Esophagus (tissue), 2 donors: ENCODE measurements around the gene SLC9A1. TPM values are rescaled to one million over a fixed set of nuclear protein-coding genes. Genes with fewer than 3 reads are reported as not detected.

Experiments
- H3K27ac ChIP-seq, 2 donors: one replicate each; pipeline ENCODE4 v1.5.1; 2013; ENCODE audit warnings: low read depth in 2 of 2, mild to moderate bottlenecking in 2 of 2, inconsistent platforms in 1 of 2, low read length in 1 of 2, moderate library complexity in 1 of 2
- H3K27me3 ChIP-seq, 2 donors: one replicate each; pipeline ENCODE4 v1.6.1; 2013; ENCODE audit warnings: low read length in 2 of 2, control low read depth in 1 of 2, mild to moderate bottlenecking in 1 of 2; ENCODE audit not compliant: insufficient read depth in 2 of 2, control insufficient read depth in 1 of 2
- H3K36me3 ChIP-seq, 2 donors: one replicate each; pipeline ENCODE4 v1.6.1; 2013; ENCODE audit warnings: low read length in 1 of 2; ENCODE audit not compliant: control insufficient read depth in 2 of 2, insufficient read depth in 2 of 2
- H3K4me1 ChIP-seq, 2 donors: one replicate each; pipeline ENCODE4 v1.6.1; 2013; ENCODE audit warnings: low read length in 1 of 2; ENCODE audit not compliant: control insufficient read depth in 2 of 2, insufficient read depth in 2 of 2
- H3K4me3 ChIP-seq, 2 donors: one replicate each; pipeline ENCODE4 v1.5.1; 2013; ENCODE audit warnings: low read length in 2 of 2, mild to moderate bottlenecking in 2 of 2, low read depth in 1 of 2, moderate library complexity in 1 of 2
- H3K9me3 ChIP-seq, 2 donors: one replicate each; pipeline ENCODE4 v1.6.1; 2013; ENCODE audit warnings: mild to moderate bottlenecking in 2 of 2, low read depth in 1 of 2, low read length in 1 of 2, moderate library complexity in 1 of 2; ENCODE audit not compliant: control insufficient read depth in 2 of 2, insufficient read depth in 1 of 2
- WGBS, 2 donors: extraction: QIAGEN DNeasy Blood & Tissue Kit; methylation state at CpG; one replicate each; pipeline ENCODE4 v1.1.7; 2013; 5-methylcytosine and 5-hydroxymethylcytosine counted together
- polyA plus RNA-seq, 2 donors: library from polyadenylated mRNA; stranded (reverse); fragments of 200-250 nt; gene quantifications; one replicate each; pipeline ENCODE4 v1.2.3, GENCODE V29; 2013
- donor health status: healthy with polysubstance abuse.
- donor health status: Bipolar disorder and iron deficiency.

SLC9A1 gene
- polyA plus RNA-seq, 2 donors = 9.1 to 16.1 TPM

DNA sequence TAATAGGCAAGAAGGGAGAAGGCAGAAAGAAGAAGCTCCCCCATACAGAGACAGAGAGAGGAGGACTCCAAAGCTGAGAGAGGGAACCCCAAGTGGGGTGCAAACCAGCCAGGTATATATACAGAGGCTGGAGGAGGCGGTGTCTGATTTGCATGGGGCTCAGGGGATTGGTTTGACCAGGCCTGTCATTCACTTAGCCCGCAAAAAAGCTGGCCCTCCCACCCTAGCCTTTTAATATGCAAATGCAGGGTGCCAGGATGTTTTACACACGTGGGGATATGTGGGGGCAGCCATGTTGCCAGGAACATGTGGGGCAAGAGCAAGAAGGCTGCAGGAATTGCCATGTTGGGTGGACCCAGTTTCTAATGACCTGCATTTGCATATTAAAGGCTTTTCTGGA is 105.3 kb downstream of the SLC9A1 start:
- no peaks in the 10 kb centered on the region for H3K9me3 ChIP-seq
- peaks cover 2 to 3% of the 10 kb centered on the region in 2 donors for H3K4me1 ChIP-seq
- no peaks in the 10 kb centered on the region for H3K27me3 ChIP-seq
- 65 to 69% methylated on average over 3 of the region's 3 CpGs for WGBS, 2 donors
- no peak overlapping the region for H3K27ac ChIP-seq
- H3K4me3 ChIP-seq = no peak overlapping the region
- no peaks in the 10 kb centered on the region for H3K36me3 ChIP-seq

DNA sequence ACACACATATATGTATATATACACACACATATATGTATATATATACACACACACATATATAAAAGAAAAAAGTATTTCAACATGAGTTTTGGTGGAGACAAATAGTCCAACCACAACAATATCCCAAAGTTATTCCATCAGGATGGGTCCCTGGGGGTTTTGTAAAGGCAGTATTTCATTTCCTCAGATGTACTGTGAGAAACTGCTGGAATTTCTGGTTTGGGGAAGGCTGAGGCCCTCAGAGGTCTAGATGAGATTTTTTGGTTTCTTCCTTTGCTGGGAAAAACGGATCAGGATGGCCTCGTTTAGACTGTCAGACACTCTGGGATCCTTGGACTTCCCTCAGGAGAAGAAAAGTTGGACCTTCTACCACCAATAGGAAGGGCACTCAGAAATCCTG is 105.8 kb downstream of the SLC9A1 start:
- no peaks in the 10 kb centered on the region for H3K27me3 ChIP-seq
- no peaks in the 10 kb centered on the region for H3K9me3 ChIP-seq
- peaks cover 2 to 3% of the 10 kb centered on the region in 2 donors for H3K4me1 ChIP-seq
- no peaks in the 10 kb centered on the region for H3K36me3 ChIP-seq
- H3K4me3 ChIP-seq = no peak overlapping the region
- WGBS, 2 donors = 72 to 76% methylated on average over 2 of the region's 2 CpGs
- H3K27ac ChIP-seq = no peak overlapping the region

Other genes starting within 250 kb of the SLC9A1 start
- not detected for gene NR0B2, start 241.2 kb downstream of the SLC9A1 start, polyA plus RNA-seq
- gene NUDC, start 233.4 kb downstream of the SLC9A1 start, polyA plus RNA-seq = 10 to 100 TPM; 25.5 to 42.1 TPM
- 10 to 100 TPM; 12.7 to 17.5 TPM for gene KDF1, start 194.7 kb downstream of the SLC9A1 start, polyA plus RNA-seq
- 100 to 1,000 TPM in 1 of 2 donors, 10 to 100 TPM in 1; 84.9 to 158 TPM for gene TRNP1, start 161.4 kb downstream of the SLC9A1 start, polyA plus RNA-seq
- gene TENT5B, start 142.3 kb downstream of the SLC9A1 start, polyA plus RNA-seq = 10 to 100 TPM; 79.2 to 84.3 TPM
- 1 to 10 TPM; 9.8 to 10.0 TPM for gene WDTC1, start 79.5 kb upstream of the SLC9A1 start, polyA plus RNA-seq
- 10 to 100 TPM; 31.5 to 46.6 TPM for gene TMEM222, start 167.0 kb upstream of the SLC9A1 start, polyA plus RNA-seq
- gene SYTL1, start 186.9 kb upstream of the SLC9A1 start, polyA plus RNA-seq = 100 to 1,000 TPM; 136 to 302 TPM
- 100 to 1,000 TPM in 1 of 2 donors, 10 to 100 TPM in 1; 48.5 to 110 TPM for gene MAP3K6, start 211.8 kb upstream of the SLC9A1 start, polyA plus RNA-seq
- gene FCN3, start 219.7 kb upstream of the SLC9A1 start, polyA plus RNA-seq = 1 to 10 TPM; 1.6 to 2.6 TPM
- 10 to 100 TPM; 10.5 to 14.5 TPM for gene CD164L2, start 228.2 kb upstream of the SLC9A1 start, polyA plus RNA-seq
- gene GPR3, start 237.5 kb upstream of the SLC9A1 start, polyA plus RNA-seq = under 1 TPM; 0.22 to 0.25 TPM